ENCODE data around the gene SERPINE1. TPM values are rescaled to one million over a fixed set of nuclear protein-coding genes. Genes with fewer than 3 reads are reported as not detected.

The SERPINE1 gene
- total and polyA plus RNA-seq, 2 of the 8 experiments (the other 6 are each of a cell fraction or from before 2014, with no cell fraction given), result 3.7 to 5.6 TPM

DNA sequence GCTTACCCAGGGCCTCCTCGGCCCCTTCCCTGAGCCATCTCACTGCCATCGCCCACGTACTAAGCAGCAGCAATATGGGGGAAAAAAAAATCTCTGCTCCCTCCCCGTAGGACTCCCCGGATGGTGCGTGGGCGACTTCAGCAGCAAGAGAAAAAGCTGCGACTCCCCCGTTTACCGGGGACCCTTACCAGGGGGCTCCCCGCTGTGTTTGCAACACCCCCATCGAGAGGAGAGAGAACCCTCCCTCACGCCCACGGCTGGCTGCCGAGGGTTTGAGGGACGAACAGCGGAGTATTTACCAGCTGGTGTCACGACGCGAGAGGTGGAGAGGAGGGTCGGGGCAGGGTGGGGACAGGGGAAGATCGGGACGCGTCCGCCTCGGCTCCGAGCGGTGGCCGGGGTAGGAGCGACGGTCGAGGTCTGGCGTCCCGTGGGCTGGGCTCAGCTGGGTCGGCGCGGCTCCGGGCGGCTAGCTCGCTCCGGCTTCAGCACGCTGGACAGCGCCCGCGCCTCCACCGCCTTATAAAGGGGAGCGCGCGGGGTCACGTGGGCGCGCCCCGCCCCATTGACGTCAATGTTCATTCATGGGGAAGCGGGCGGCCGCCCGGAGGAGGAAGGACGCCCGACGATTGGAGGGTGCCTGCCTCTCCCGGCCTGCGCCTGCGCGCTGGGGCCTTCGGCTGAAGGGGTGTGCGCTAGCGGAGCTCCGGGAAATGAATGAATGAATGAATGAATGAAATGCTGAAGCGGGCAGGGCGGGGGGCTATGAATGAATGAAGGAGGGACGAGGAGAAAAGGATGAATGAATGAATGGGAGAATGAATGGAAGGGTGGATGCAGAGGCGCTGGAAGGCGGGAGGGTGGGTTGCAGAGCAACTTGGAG is 38.4 kb downstream of the SERPINE1 start, which contains the start of gene VGF (continued):
- peak; percentile 93 for TF ChIP-seq MAX (IDR thresholded peaks at IDR 0.05)
- TF ChIP-seq GTF2F1 (IDR thresholded peaks at IDR 0.05; ENCODE audit: borderline replicate concordance, low read depth, low read length), result no peak
- peak; percentile 45; the same call in 1 of the 2 replicates for TF ChIP-seq JUND (IDR thresholded peaks at IDR 0.05; ENCODE audit: low read length)
- TF ChIP-seq, protein P1, sequence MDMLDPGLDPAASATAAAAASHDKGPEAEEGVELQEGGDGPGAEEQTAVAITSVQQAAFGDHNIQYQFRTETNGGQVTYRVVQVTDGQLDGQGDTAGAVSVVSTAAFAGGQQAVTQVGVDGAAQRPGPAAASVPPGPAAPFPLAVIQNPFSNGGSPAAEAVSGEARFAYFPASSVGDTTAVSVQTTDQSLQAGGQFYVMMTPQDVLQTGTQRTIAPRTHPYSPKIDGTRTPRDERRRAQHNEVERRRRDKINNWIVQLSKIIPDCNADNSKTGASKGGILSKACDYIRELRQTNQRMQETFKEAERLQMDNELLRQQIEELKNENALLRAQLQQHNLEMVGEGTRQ (IDR thresholded peaks at IDR 0.05; ENCODE audit: low read length), result peak; percentile 97
- peak; percentile 23; the same call in 1 of the 2 replicates for TF ChIP-seq ATF2 (IDR thresholded peaks at IDR 0.05; ENCODE audit: low read length)
- TF ChIP-seq EZH2 (IDR thresholded peaks at IDR 0.05; ENCODE audit: low read depth, low read length, severe bottlenecking), result no peak
- peak in 1 of 2 experiments; percentile 79; a peak in 1 of 3 replicates for TF ChIP-seq EP300 (IDR thresholded peaks at IDR 0.05; ENCODE audit: borderline replicate concordance in 1 of 2, low read depth in 2 of 2, low read length in 2 of 2)
- TF ChIP-seq CTBP2 (IDR thresholded peaks at IDR 0.05; ENCODE audit: borderline replicate concordance, insufficient read depth, insufficient read length, low read length), result no peak
- TF ChIP-seq TCF12 (IDR thresholded peaks at IDR 0.05; ENCODE audit: low read depth, low read length), result 0 out of 2 replicates have a peak, but pooled peaks have one; percentile 41
- TF ChIP-seq TBP (IDR thresholded peaks at IDR 0.05; ENCODE audit: low read depth, low read length), result peak; percentile 91
- TF ChIP-seq RNF2 (IDR thresholded peaks at IDR 0.05; ENCODE audit: borderline replicate concordance, low read depth, low read length, missing control alignments, poor library complexity, severe bottlenecking), result no peak
- TF ChIP-seq, protein P2, sequence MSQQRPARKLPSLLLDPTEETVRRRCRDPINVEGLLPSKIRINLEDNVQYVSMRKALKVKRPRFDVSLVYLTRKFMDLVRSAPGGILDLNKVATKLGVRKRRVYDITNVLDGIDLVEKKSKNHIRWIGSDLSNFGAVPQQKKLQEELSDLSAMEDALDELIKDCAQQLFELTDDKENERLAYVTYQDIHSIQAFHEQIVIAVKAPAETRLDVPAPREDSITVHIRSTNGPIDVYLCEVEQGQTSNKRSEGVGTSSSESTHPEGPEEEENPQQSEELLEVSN (IDR thresholded peaks at IDR 0.05), result no peak; the same call in 1 of the 2 replicates
- TF ChIP-seq SIRT6 (IDR thresholded peaks at IDR 0.05; ENCODE audit: low read length), result no peak
- peak in 1 of 2 experiments; percentile 71; a peak in 1 of 4 replicates for TF ChIP-seq HDAC2 (IDR thresholded peaks at IDR 0.05; ENCODE audit: borderline replicate concordance in 1 of 2, low read depth in 2 of 2, low read length in 2 of 2)
- TF ChIP-seq SIN3A (conservative IDR thresholded peaks at IDR 0.05 in 1 of 2, IDR thresholded peaks at IDR 0.05 in 1 of 2; ENCODE audit: low read depth in 1 of 2, low read length in 2 of 2), result peak; percentile 98 to 99

All from H1 (cell line).